Measurements from ENCODE around the gene IFI30. TPM values are rescaled to one million over a fixed set of nuclear protein-coding genes. Genes with fewer than 3 reads are reported as not detected.

Gene IFI30
- polyA plus RNA-seq, 6 donors from 2014 or later, result 107 to 293 (median 206) TPM

DNA sequence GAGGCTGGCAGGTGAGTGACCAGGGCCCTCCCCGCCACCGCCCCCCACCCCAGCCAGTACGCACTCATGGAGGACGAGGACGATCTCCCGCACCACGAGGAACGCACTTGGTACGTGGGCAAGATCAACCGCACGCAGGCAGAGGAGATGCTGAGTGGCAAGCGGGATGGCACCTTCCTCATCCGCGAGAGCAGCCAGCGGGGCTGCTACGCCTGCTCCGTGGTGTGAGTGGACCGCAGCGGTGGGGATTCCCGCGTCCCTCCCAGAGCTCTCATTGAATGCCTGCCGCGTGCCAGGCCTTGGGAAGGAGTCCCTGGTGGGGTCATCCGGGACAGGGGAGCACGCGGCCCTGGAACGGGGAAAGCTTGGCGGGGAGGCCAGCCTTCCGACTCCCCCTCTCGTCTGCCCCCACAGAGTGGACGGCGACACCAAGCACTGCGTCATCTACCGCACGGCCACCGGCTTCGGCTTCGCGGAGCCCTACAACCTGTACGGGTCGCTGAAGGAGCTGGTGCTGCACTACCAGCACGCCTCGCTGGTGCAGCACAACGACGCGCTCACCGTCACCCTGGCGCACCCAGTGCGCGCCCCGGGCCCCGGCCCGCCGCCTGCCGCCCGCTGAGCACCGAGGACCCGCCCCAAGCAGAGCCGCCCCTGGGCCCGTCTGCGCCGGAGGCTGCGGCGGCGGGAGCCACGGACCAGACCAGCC, 4.8 kb upstream of the IFI30 start:
- Mint-ChIP-seq H3K36me3 (peaks cover 3 to 10% of the 10 kb centered on the region in 2 donors), H3K27ac (peak overlapping the region in 5 of 6 donors; percentile 96 to 100 (median 99)), H3K27me3 (no peaks in the 10 kb centered on the region), H3K9me3 (no peaks in the 10 kb centered on the region), H3K4me3 (peak overlapping the region in 3 of 8 donors; percentile 70 to 97 (median 94)), H3K4me1 (peaks cover 47 to 59% (median 59%) of the 10 kb centered on the region in 3 donors)
- DNase-seq, result peak; percentile 42
- ATAC-seq (ENCODE audit: low read depth in 2 of 2), result peak in 1 of 2 donors; percentile 6

GRCh38 chr19:18170714-18171255, 2.8 kb upstream of the IFI30 start:
- peak overlapping the region; percentile 96 to 100 (median 99) for H3K27ac Mint-ChIP-seq
- H3K9me3 Mint-ChIP-seq, result no peaks in the 10 kb centered on the region
- H3K4me3 Mint-ChIP-seq, result peak overlapping the region; percentile 77 to 99 (median 93)
- H3K4me1 Mint-ChIP-seq, result peaks cover 52 to 75% (median 73%) of the 10 kb centered on the region in 3 donors
- DNase-seq, result peak; percentile 51
- H3K27me3 Mint-ChIP-seq, result no peaks in the 10 kb centered on the region
- peaks cover under 1 to 5% of the 10 kb centered on the region in 2 donors for H3K36me3 Mint-ChIP-seq
- ATAC-seq (ENCODE audit: low read depth in 2 of 2), result peak in 1 of 2 donors; percentile 7

- Mint-ChIP-seq H3K36me3 (peaks cover 4 to 7% of the 10 kb centered on the region in 2 donors), H3K9me3 (no peaks in the 10 kb centered on the region), H3K4me3 (peak overlapping the region; percentile 56 to 99 (median 93)), H3K27me3 (no peaks in the 10 kb centered on the region), H3K27ac (peak overlapping the region; percentile 98 to 100 (median 99)), H3K4me1 (peaks cover 55 to 83% (median 80%) of the 10 kb centered on the region in 3 donors)
- DNase-seq, result no peak
- ATAC-seq (ENCODE audit: low read depth in 2 of 2), result no peak
These were observed 1.8 kb upstream of the IFI30 start for GRCh38 chr19:18171605-18172327.

GRCh38 chr19:18172331-18173053, 1.1 kb upstream of the IFI30 start:
- Mint-ChIP-seq H3K4me1 (peaks cover 60 to 89% (median 86%) of the 10 kb centered on the region in 3 donors), H3K27ac (peak overlapping the region; percentile 99 to 100 (median 99)), H3K9me3 (no peaks in the 10 kb centered on the region), H3K36me3 (peaks cover 4 to 15% of the 10 kb centered on the region in 2 donors), H3K4me3 (peak overlapping the region; percentile 93 to 99 (median 96)), H3K27me3 (no peaks in the 10 kb centered on the region)
- DNase-seq (no peak), ATAC-seq (ENCODE audit: low read depth in 2 of 2) (no peak)

- H3K36me3 Mint-ChIP-seq, result peaks cover 4 to 16% of the 10 kb centered on the region in 2 donors
- H3K4me1 Mint-ChIP-seq, result peaks cover 57 to 91% (median 86%) of the 10 kb centered on the region in 3 donors
- H3K9me3 Mint-ChIP-seq, result no peaks in the 10 kb centered on the region
- DNase-seq (no peak), ATAC-seq (ENCODE audit: low read depth in 2 of 2) (peak; percentile 10 to 11)
- peak overlapping the region; percentile 93 to 99 (median 96) for H3K4me3 Mint-ChIP-seq
- no peaks in the 10 kb centered on the region for H3K27me3 Mint-ChIP-seq
- peak overlapping the region; percentile 99 to 100 (median 99) for H3K27ac Mint-ChIP-seq
These were observed 500 bp upstream of the IFI30 start for GRCh38 chr19:18173054-18173571.

DNA sequence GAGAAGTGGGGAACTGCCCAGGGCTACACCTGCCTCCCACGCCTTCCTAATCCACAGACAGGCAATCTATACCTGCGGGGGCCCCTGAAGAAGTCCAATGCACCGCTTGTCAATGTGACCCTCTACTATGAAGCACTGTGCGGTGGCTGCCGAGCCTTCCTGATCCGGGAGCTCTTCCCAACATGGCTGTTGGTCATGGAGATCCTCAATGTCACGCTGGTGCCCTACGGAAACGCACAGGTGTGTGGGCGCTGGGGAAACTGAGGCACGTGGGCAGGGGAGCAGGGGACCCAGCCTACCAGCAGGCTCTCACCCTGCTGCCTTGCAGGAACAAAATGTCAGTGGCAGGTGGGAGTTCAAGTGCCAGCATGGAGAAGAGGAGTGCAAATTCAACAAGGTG, 1.4 kb downstream of the IFI30 start:
- DNase-seq, result no peak
- peaks cover 4 to 16% of the 10 kb centered on the region in 2 donors for H3K36me3 Mint-ChIP-seq
- H3K27ac Mint-ChIP-seq, result peak overlapping the region in 3 of 6 donors; percentile 65 to 100 (median 99)
- peaks cover 54 to 89% (median 82%) of the 10 kb centered on the region in 3 donors for H3K4me1 Mint-ChIP-seq
- no peaks in the 10 kb centered on the region for H3K9me3 Mint-ChIP-seq
- no peak for ATAC-seq (ENCODE audit: low read depth in 2 of 2)
- H3K27me3 Mint-ChIP-seq, result no peaks in the 10 kb centered on the region
- peak overlapping the region; percentile 93 to 99 (median 96) for H3K4me3 Mint-ChIP-seq

GRCh38 chr19:18176367-18177310, 3.0 kb downstream of the IFI30 start:
- Mint-ChIP-seq H3K4me1 (peaks cover 44 to 88% (median 75%) of the 10 kb centered on the region in 3 donors), H3K27me3 (no peaks in the 10 kb centered on the region), H3K4me3 (peak overlapping the region; percentile 59 to 99 (median 94)), H3K36me3 (peaks cover 4 to 16% of the 10 kb centered on the region in 2 donors), H3K27ac (peak overlapping the region in 3 of 6 donors; percentile 59 to 69 (median 61)), H3K9me3 (no peaks in the 10 kb centered on the region)
- ATAC-seq (ENCODE audit: low read depth in 2 of 2), result no peak
- no peak for DNase-seq

GRCh38 chr19:18179957-18180356, 6.3 kb downstream of the IFI30 start:
- Mint-ChIP-seq H3K9me3 (no peaks in the 10 kb centered on the region), H3K27ac (peak overlapping the region in 5 of 6 donors; percentile 10 to 94 (median 54)), H3K4me1 (peaks cover 26 to 74% (median 47%) of the 10 kb centered on the region in 3 donors), H3K27me3 (no peaks in the 10 kb centered on the region), H3K36me3 (peaks cover 4 to 16% of the 10 kb centered on the region in 2 donors), H3K4me3 (peak overlapping the region in 7 of 8 donors; percentile 4 to 83 (median 47))
- ATAC-seq (ENCODE audit: low read depth in 2 of 2) (no peak), DNase-seq (no peak)

GRCh38 chr19:18183529-18183928, 9.9 kb downstream of the IFI30 start:
- Mint-ChIP-seq H3K9me3 (no peaks in the 10 kb centered on the region), H3K27ac (peak overlapping the region in 1 of 6 donors; percentile 92), H3K4me3 (no peak overlapping the region), H3K27me3 (no peaks in the 10 kb centered on the region), H3K4me1 (peaks cover 11 to 56% (median 19%) of the 10 kb centered on the region in 3 donors), H3K36me3 (no peaks in the 10 kb centered on the region)
- ATAC-seq (ENCODE audit: low read depth in 2 of 2) (no peak), DNase-seq (no peak)

DNA sequence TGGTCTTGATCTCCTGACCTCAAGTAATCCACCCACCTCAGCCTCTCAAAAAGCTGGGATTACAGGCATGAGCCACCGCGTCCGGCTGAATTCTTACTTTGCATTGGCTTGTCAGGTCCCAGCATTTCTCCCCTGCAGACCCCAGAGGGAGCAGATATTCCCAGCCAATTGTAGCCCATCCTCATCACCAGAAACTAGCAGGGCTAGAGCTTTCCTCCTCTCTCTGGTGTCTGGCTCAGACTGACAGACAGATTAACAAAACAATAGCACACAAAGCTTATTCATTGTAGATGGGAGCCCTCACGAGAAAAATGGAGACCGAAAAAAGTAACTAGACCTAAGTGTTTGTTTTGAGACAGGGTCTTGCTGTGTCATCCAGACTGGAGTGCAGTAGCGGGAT, 11.9 kb downstream of the IFI30 start:
- DNase-seq (no peak), ATAC-seq (ENCODE audit: low read depth in 2 of 2) (no peak)
- no peaks in the 10 kb centered on the region for H3K36me3 Mint-ChIP-seq
- H3K4me1 Mint-ChIP-seq, result peaks cover 4 to 48% (median 14%) of the 10 kb centered on the region in 3 donors
- H3K4me3 Mint-ChIP-seq, result peak overlapping the region in 1 of 8 donors; percentile 64
- peak overlapping the region in 3 of 6 donors; percentile 40 to 73 (median 59) for H3K27ac Mint-ChIP-seq
- no peaks in the 10 kb centered on the region for H3K9me3 Mint-ChIP-seq
- no peaks in the 10 kb centered on the region for H3K27me3 Mint-ChIP-seq

DNA sequence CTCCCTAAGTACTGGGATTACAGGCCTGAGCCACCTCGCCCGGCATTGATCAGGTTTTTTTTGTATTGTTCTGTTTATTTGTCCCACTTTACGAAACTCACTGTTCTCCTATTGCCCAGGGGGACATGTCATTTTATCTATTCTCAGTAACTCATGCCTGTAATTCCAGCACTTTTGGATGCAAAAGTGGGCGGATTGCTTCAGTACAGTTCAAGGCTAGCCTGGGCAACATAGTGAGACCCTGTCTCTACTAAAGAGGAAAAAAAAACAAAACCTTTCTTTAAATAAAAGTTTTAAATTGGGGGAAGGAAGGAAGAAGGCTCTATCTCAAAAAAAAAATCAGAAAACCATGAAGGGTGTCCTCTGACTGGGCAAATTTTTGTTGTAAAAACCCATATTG, 16.7 kb downstream of the IFI30 start:
- H3K4me3 Mint-ChIP-seq, result peak overlapping the region in 1 of 8 donors; percentile 65
- H3K9me3 Mint-ChIP-seq, result no peaks in the 10 kb centered on the region
- DNase-seq, result no peak
- no peaks in the 10 kb centered on the region for H3K27me3 Mint-ChIP-seq
- ATAC-seq (ENCODE audit: low read depth in 2 of 2), result no peak
- peaks cover 25 to 56% (median 29%) of the 10 kb centered on the region in 3 donors for H3K4me1 Mint-ChIP-seq
- H3K27ac Mint-ChIP-seq, result peak overlapping the region in 1 of 6 donors; percentile 9
- no peaks in the 10 kb centered on the region for H3K36me3 Mint-ChIP-seq

DNA sequence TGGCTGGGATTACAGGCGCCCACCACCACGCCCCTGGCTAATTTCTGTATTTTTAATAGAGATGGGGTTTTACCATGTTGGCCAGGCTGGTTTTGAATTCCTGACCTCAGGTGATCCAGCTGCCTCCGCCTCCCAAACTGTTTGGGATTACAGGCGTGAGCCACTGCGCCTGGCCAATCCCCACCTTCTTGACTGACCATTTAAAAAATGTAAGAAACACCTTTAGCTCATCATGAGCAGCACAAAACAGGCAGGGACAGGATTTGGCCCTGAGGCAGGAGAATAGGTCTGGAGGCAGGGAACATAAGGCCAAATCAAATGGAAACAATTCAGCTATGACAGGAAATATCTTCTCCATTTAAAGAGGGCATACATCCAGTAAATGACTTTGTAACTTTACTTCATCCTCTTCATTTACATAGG, 18.0 kb downstream of the IFI30 start:
- no peaks in the 10 kb centered on the region for H3K27me3 Mint-ChIP-seq
- peaks cover 25 to 50% (median 25%) of the 10 kb centered on the region in 3 donors for H3K4me1 Mint-ChIP-seq
- H3K4me3 Mint-ChIP-seq, result peak overlapping the region; percentile 85 to 97 (median 90)
- ATAC-seq (ENCODE audit: low read depth in 2 of 2) (no peak), DNase-seq (no peak)
- no peaks in the 10 kb centered on the region for H3K9me3 Mint-ChIP-seq
- no peaks in the 10 kb centered on the region for H3K36me3 Mint-ChIP-seq
- peak overlapping the region; percentile 89 to 99 (median 98) for H3K27ac Mint-ChIP-seq

Data from naive B cell (primary cell).